Fibroblast of villous mesenchyme (primary cell): ENCODE measurements around the gene PKP1. TPM values are rescaled to one million over a fixed set of nuclear protein-coding genes. Genes with fewer than 3 reads are reported as not detected.

ENCODE experiments used
- DNase-seq: peaks from one replicate; pipeline ENCODE4 v3.0.0-alpha.2; 2010; ENCODE audit warnings: low read depth
- H3K4me3 ChIP-seq: 2 replicates; pipeline ENCODE4 v1.5.1; 2011; ENCODE audit warnings: low read depth, mild to moderate bottlenecking, low read length
- CTCF ChIP-seq: IDR thresholded peaks from 2 replicates; pipeline ENCODE4 v1.5.1; 2012; ENCODE audit warnings: low read depth, mild to moderate bottlenecking, low read length; ENCODE audit not compliant: insufficient read depth
- total RNA-seq: library from RNA; depleted of rRNA; stranded (reverse); fragments of >200 nt; gene quantifications from 2 replicates; pipeline ENCODE4 v1.2.3, GENCODE V29; 2012

PKP1 gene
- total RNA-seq, 1 donor, result not detected

GRCh38 chr1:201296352-201296751 lies 13.0 kb downstream of the PKP1 start:
- no peak for TF ChIP-seq CTCF
- no peak overlapping the region for H3K4me3 ChIP-seq
- no peak for DNase-seq

GRCh38 chr1:201298396-201299381 lies 15.4 kb downstream of the PKP1 start:
- no peak for DNase-seq
- no peak for TF ChIP-seq CTCF
- H3K4me3 ChIP-seq, result no peak overlapping the region

GRCh38 chr1:201299968-201300367 lies 16.7 kb downstream of the PKP1 start:
- no peak for DNase-seq
- H3K4me3 ChIP-seq, result no peak overlapping the region
- TF ChIP-seq CTCF, result no peak

- no peak for DNase-seq
- TF ChIP-seq CTCF, result no peak
- H3K4me3 ChIP-seq, result no peak overlapping the region
Observed at GRCh38 chr1:201300641-201301040, 17.3 kb downstream of the PKP1 start.

GRCh38 chr1:201302163-201303152 lies 19.2 kb downstream of the PKP1 start:
- H3K4me3 ChIP-seq, result no peak overlapping the region
- DNase-seq, result no peak
- TF ChIP-seq CTCF, result no peak

- no peak overlapping the region for H3K4me3 ChIP-seq
- no peak for TF ChIP-seq CTCF
- no peak for DNase-seq
Observed at GRCh38 chr1:201304126-201304525, 20.8 kb downstream of the PKP1 start.
